H1 (cell line): ENCODE measurements around the gene MATN1. TPM values are rescaled to one million over a fixed set of nuclear protein-coding genes. Genes with fewer than 3 reads are reported as not detected.

Experiments used
- CTCF ChIA-PET: fragments of 300-600 bp; sonication (Branson Sonifier 250); formaldehyde crosslinking; loops from one replicate; lab custom pipeline; 2021; ENCODE audit not compliant: partially characterized antibody; lab: Charles Lee
- POLR2A ChIA-PET: fragments of 300-600 bp; sonication (Branson Sonifier 250); formaldehyde crosslinking; loops from one replicate; lab custom pipeline; 2021; ENCODE audit warnings: inconsistent platforms; ENCODE audit not compliant: partially characterized antibody; lab: Charles Lee
- DNase-seq, 2 experiments: peaks; one replicate each; pipeline versions ENCODE4 v3.0.0 to v3.0.0-alpha.2; 2010 to 2022; ENCODE audit warnings: low spot score in 2 of 2, low read depth in 1 of 2, mixed read lengths in 1 of 2
- FAIRE-seq: peaks from 2 replicates; lab custom pipeline; 2011; peaks lifted over from hg19 to GRCh38; lab: Jason Lieb, UNC
- H2AFZ ChIP-seq: 2 replicates; pipeline ENCODE4 v1.8.1; 2012; ENCODE audit warnings: low read length, inconsistent platforms
- H2AK5ac ChIP-seq: 2 replicates; pipeline ENCODE4 v1.6.1; 2013; ENCODE audit warnings: low read depth, low read length
- H2BK120ac ChIP-seq: replicated peaks from 2 replicates; pipeline ENCODE3; 2013; ENCODE audit warnings: low read depth, low read length, inconsistent platforms
- H2BK12ac ChIP-seq: 2 replicates; pipeline ENCODE4 v1.6.1; 2013; ENCODE audit warnings: low read depth, low read length
- H2BK15ac ChIP-seq: 2 replicates; pipeline ENCODE4 v1.6.1; 2013; ENCODE audit warnings: low read length
- H2BK20ac ChIP-seq: 2 replicates; pipeline ENCODE4 v1.6.1; 2013; ENCODE audit warnings: low read length
- H2BK5ac ChIP-seq: 2 replicates; pipeline ENCODE4 v1.6.1; 2013; ENCODE audit warnings: low read depth, low read length
- H3K14ac ChIP-seq: 2 replicates; pipeline ENCODE4 v1.6.1; 2013; ENCODE audit warnings: inconsistent platforms; ENCODE audit not compliant: insufficient read length
- H3K18ac ChIP-seq: 2 replicates; pipeline ENCODE4 v1.6.1; 2013; ENCODE audit warnings: low read length; ENCODE audit errors: extremely low read depth
- H3K23ac ChIP-seq: 2 replicates; pipeline ENCODE4 v1.6.1; 2013; ENCODE audit warnings: inconsistent platforms; ENCODE audit not compliant: insufficient read length
- H3K23me2 ChIP-seq: 2 replicates; pipeline ENCODE4 v1.6.1; 2013; ENCODE audit warnings: low read depth, low read length
- H3K27ac ChIP-seq: 2 replicates; pipeline ENCODE4 v1.6.1; 2011; ENCODE audit warnings: low read depth, low read length, inconsistent platforms
- H3K27me3 ChIP-seq, 4 experiments: replicated peaks in 1 of 4; 1 replicate in 1 of 4; 2 replicates in 3 of 4; pipeline versions ENCODE4 v1.6.1 to v1.8.1; 2011 to 2013; ENCODE audit warnings: low read length in 3 of 4, mild to moderate bottlenecking in 3 of 4, inconsistent platforms in 2 of 4, mixed read lengths in 2 of 4, moderate library complexity in 1 of 4; ENCODE audit not compliant: control insufficient read depth in 3 of 4, insufficient read depth in 3 of 4; ENCODE audit errors: extremely low read depth in 1 of 4
- H3K36me3 ChIP-seq, 4 experiments: 2 replicates each; pipeline versions ENCODE4 v1.6.1 to v1.8.1; 2011 to 2013; ENCODE audit warnings: mild to moderate bottlenecking in 4 of 4, low read length in 3 of 4, moderate library complexity in 2 of 4, control low read depth in 1 of 4, inconsistent platforms in 1 of 4; ENCODE audit not compliant: insufficient read depth in 4 of 4, control insufficient read depth in 2 of 4
- H3K4ac ChIP-seq: replicated peaks from 2 replicates; pipeline ENCODE3; 2013; ENCODE audit warnings: low read length, low read depth, mixed read lengths, inconsistent platforms; ENCODE audit not compliant: insufficient read length
- H3K4me1 ChIP-seq, 4 experiments: replicated peaks in 1 of 4; 1 replicate in 1 of 4; 2 replicates in 3 of 4; pipeline versions ENCODE4 v1.6.1 to v1.8.1; 2011 to 2013; ENCODE audit warnings: low read length in 3 of 4, inconsistent platforms in 2 of 4, mixed read lengths in 1 of 4; ENCODE audit not compliant: insufficient read depth in 4 of 4, control insufficient read depth in 3 of 4
- H3K4me2 ChIP-seq, 2 experiments: 2 replicates each; pipeline versions ENCODE4 v1.6.1 to v1.8.1; 2011 to 2013; ENCODE audit warnings: low read depth in 2 of 2, low read length in 2 of 2, control low read depth in 1 of 2, inconsistent platforms in 1 of 2, mild to moderate bottlenecking in 1 of 2; ENCODE audit not compliant: insufficient read depth in 1 of 2
- H3K4me3 ChIP-seq, 4 experiments: fragments of 200-600, 300-600 bp in 1 of 4; sonication (generic), shearing (Covaris generic), sonication (Bioruptor Twin) in 1 of 4; 2 replicates each; pipeline versions ENCODE4 v1.5.1 to v1.8.1; 2011 to 2016; ENCODE audit warnings: low read length in 4 of 4, low read depth in 3 of 4, control low read depth in 2 of 4, inconsistent platforms in 2 of 4, mild to moderate bottlenecking in 2 of 4, mixed read lengths in 1 of 4, moderate library complexity in 1 of 4; ENCODE audit not compliant: insufficient read depth in 2 of 4; ENCODE audit errors: extremely low read depth in 1 of 4
- H3K56ac ChIP-seq: replicated peaks from 2 replicates; pipeline ENCODE3; 2013; ENCODE audit warnings: low read depth, mild to moderate bottlenecking, mixed read lengths, low read length, inconsistent platforms; ENCODE audit not compliant: insufficient read length
- H3K79me1 ChIP-seq: 2 replicates; pipeline ENCODE4 v1.6.1; 2013; ENCODE audit warnings: low read depth, low read length, control low read depth
- H3K79me2 ChIP-seq, 2 experiments: 2 replicates each; pipeline versions ENCODE4 v1.6.1 to v1.8.1; 2012 to 2013; ENCODE audit warnings: low read length in 2 of 2, mild to moderate bottlenecking in 2 of 2, inconsistent platforms in 1 of 2; ENCODE audit not compliant: insufficient read depth in 2 of 2, control insufficient read depth in 1 of 2
- H3K9ac ChIP-seq, 4 experiments: replicated peaks in 1 of 4; 1 replicate in 1 of 4; 2 replicates in 3 of 4; pipeline versions ENCODE4 v1.6.1 to v1.8.1; 2011 to 2013; ENCODE audit warnings: low read depth in 3 of 4, low read length in 3 of 4, control low read depth in 2 of 4, mild to moderate bottlenecking in 2 of 4, moderate library complexity in 2 of 4, inconsistent platforms in 1 of 4; ENCODE audit errors: extremely low read depth in 1 of 4
- H3K9me3 ChIP-seq, 2 experiments: 2 replicates each; pipeline versions ENCODE4 v1.6.1 to v1.8.1; 2012 to 2013; ENCODE audit warnings: mild to moderate bottlenecking in 2 of 2, moderate library complexity in 2 of 2, control low read depth in 1 of 2, inconsistent platforms in 1 of 2, low read depth in 1 of 2, low read length in 1 of 2, mixed read lengths in 1 of 2; ENCODE audit not compliant: insufficient read depth in 2 of 2
- H4K20me1 ChIP-seq, 2 experiments: replicated peaks in 1 of 2; 2 replicates each; pipeline versions ENCODE3 to v1.8.1; 2011 to 2013; ENCODE audit warnings: inconsistent platforms in 2 of 2, low read length in 2 of 2, mild to moderate bottlenecking in 1 of 2; ENCODE audit not compliant: insufficient read depth in 2 of 2, control insufficient read depth in 1 of 2
- H4K5ac ChIP-seq: 2 replicates; pipeline ENCODE4 v1.6.1; 2013; ENCODE audit warnings: low read length, low read depth, mixed read lengths, inconsistent platforms; ENCODE audit not compliant: insufficient read length
- H4K8ac ChIP-seq: 2 replicates; pipeline ENCODE4 v1.8.0; 2013; ENCODE audit warnings: mild to moderate bottlenecking, moderate library complexity, low read length, inconsistent platforms; ENCODE audit not compliant: insufficient read depth; ENCODE audit errors: extremely low read depth
- H4K91ac ChIP-seq: replicated peaks from 2 replicates; pipeline ENCODE3; 2013; ENCODE audit warnings: low read length, mixed read lengths, inconsistent platforms; ENCODE audit not compliant: insufficient read length
- CBX5 ChIP-seq: fragments of 300-800, 300-1000 bp; sonication (generic); IDR thresholded peaks from 2 replicates; pipeline ENCODE4 v1.7.1; 2016; ENCODE audit warnings: antibody characterized with exemption, low read length, low read depth
- MAX ChIP-seq: IDR thresholded peaks from 2 replicates; pipeline ENCODE4 v1.6.1; 2012; ENCODE audit warnings: inconsistent platforms
- POLR2A ChIP-seq, 2 experiments: IDR thresholded peaks; 1 replicate in 1 of 2; 2 replicates in 1 of 2; pipeline ENCODE4 v1.6.1; 2011; ENCODE audit warnings: low read depth in 2 of 2, low read length in 2 of 2, mild to moderate bottlenecking in 2 of 2; ENCODE audit errors: control extremely low read depth in 1 of 2
- RNF2 ChIP-seq: fragments of 200-900, 300-1000 bp; sonication (generic); IDR thresholded peaks from 2 replicates; pipeline ENCODE4 v1.7.1; 2016; ENCODE audit warnings: borderline replicate concordance, low read depth, mild to moderate bottlenecking, antibody characterized with exemption, low read length; ENCODE audit not compliant: poor library complexity, severe bottlenecking; ENCODE audit errors: missing control alignments
- SIX5 ChIP-seq: IDR thresholded peaks from 2 replicates; pipeline ENCODE4 v1.6.1; 2011; ENCODE audit warnings: mild to moderate bottlenecking, low read depth, low read length
- TCF12 ChIP-seq: IDR thresholded peaks from 2 replicates; pipeline ENCODE4 v1.6.1; 2011; ENCODE audit warnings: low read depth, mild to moderate bottlenecking, low read length
- WGBS, 2 experiments: shearing (Covaris generic) in 1 of 2; methylation state at CpG; one replicate each; pipeline versions ENCODE4 v1.1.6 to v1.1.7; 2013 to 2015; ENCODE audit warnings: low lambda C conversion rate in 2 of 2, mixed read lengths in 2 of 2, inconsistent platforms in 1 of 2, low coverage in 1 of 2, missing lambda C conversion rate in 1 of 2; ENCODE audit not compliant: insufficient replicate concordance in 2 of 2, insufficient coverage in 1 of 2, insufficient read length in 1 of 2; ENCODE audit errors: extremely low coverage in 1 of 2, missing lambda C conversion rate in 1 of 2; 5-methylcytosine and 5-hydroxymethylcytosine counted together
- polyA plus RNA-seq, 7 experiments: library from polyadenylated mRNA; depleted of rRNA in 3 of 7; stranded (reverse) in 5 of 7; unstranded in 2 of 7; fragments of >200 nt in 5 of 7; fragments of 200-250 nt in 2 of 7; gene quantifications; 1 replicate in 5 of 7; 2 replicates in 1 of 7; 4 replicates in 1 of 7; pipeline versions ENCODE4 v1.2.1 to v1.2.3, GENCODE V29; 2011 to 2013; ENCODE audit warnings: missing spikeins in 2 of 7, mixed read lengths in 2 of 7
- total RNA-seq: library from RNA; stranded (reverse); fragmentation: NEBNext Ultra II Directional; extraction: Animal tissue kit (Norgen Biotek cat#: 25700); gene quantifications from 2 replicates; pipeline ENCODE4 v1.2.1, GENCODE V29; 2021

Gene MATN1
- total and polyA plus RNA-seq, 2 of the 8 experiments (the other 6 are each of a cell fraction or from before 2014, with no cell fraction given): 0.12 to 0.28 TPM

- Histone ChIP-seq H3K23ac (no peak overlapping the region), H2BK120ac (no peak overlapping the region), H4K8ac (no peak overlapping the region), H3K27ac (no peak overlapping the region), H3K9me3 (peaks cover 11 to 14% of the 10 kb centered on the region in 2 experiments; a peak in 3 of 4 replicates), H2BK15ac (no peak overlapping the region), H2AFZ (no peak overlapping the region), H3K4me1 (no peaks in the 10 kb centered on the region), H3K79me2 (no peaks in the 10 kb centered on the region), H4K5ac (no peak overlapping the region), H3K56ac (no peak overlapping the region), H3K27me3 (peaks cover 0 to 2% (median 2%) of the 10 kb centered on the region in 4 experiments; a peak in 3 of 7 replicates), H4K91ac (no peak overlapping the region), H2AK5ac (no peak overlapping the region), H2BK5ac (no peak overlapping the region), H3K4me3 (no peak overlapping the region), H3K79me1 (no peaks in the 10 kb centered on the region), H2BK20ac (no peak overlapping the region), H3K9ac (no peak overlapping the region), H3K36me3 (no peaks in the 10 kb centered on the region), H4K20me1 (no peaks in the 10 kb centered on the region), H3K23me2 (no peaks in the 10 kb centered on the region), H3K4ac (no peak overlapping the region), H3K18ac (no peak overlapping the region), H3K14ac (no peak overlapping the region), H3K4me2 (no peak overlapping the region), H2BK12ac (no peak overlapping the region)
- no peak for DNase-seq
- ChIA-PET CTCF (interaction anchor here (0.6 to 1.5 kb wide), 2 partner anchors 25 to 128 kb away, joined by 3 read pairs; no protein-coding TSS in a partner anchor), POLR2A (no interaction called here)
- TF ChIP-seq CBX5 (no peak), TCF12 (no peak), RNF2 (no peak), SIX5 (no peak), POLR2A (IDR thresholded peaks at IDR 0.05; ENCODE audit: control extremely low read depth in 1 of 2, low read depth in 2 of 2, low read length in 2 of 2) (no peak), MAX (no peak)
- 96% methylated on average over 2 of the region's 2 CpGs; no CpG with 5 or more reads in 1 of the 2 experiments for WGBS, 2 experiments
- FAIRE-seq: no peak
These were observed 44.0 kb downstream of the MATN1 start for GRCh38 chr1:30679201-30679975.
